Measurements from ENCODE around the gene GDAP1L1. TPM values are rescaled to one million over a fixed set of nuclear protein-coding genes. Genes with fewer than 3 reads are reported as not detected.

GDAP1L1 gene
- total RNA-seq, 2 donors from 2014 or later, result not detected

DNA sequence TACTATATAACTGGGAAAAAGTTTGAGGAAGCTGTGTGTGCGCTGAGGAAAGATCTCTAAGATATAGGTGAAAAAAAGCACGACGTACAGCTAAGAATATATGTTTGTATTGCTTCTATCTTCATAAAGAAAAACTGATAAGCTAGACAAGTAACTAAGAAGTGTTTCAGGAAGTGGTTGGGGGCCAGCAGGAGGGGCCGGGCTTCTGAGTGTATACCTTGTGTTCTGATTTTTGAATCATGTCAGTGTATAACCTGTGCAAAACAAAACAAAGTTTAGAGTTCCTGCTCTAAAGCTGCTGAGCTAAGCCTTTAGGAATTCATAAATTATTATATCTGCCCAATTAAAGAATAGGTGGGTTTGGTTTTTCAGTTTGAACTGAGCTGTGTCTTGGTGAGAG, 28.7 kb upstream of the GDAP1L1 start:
- TF ChIP-seq POLR2A (IDR thresholded peaks at IDR 0.05), result no peak
- TF ChIP-seq, protein P1, sequence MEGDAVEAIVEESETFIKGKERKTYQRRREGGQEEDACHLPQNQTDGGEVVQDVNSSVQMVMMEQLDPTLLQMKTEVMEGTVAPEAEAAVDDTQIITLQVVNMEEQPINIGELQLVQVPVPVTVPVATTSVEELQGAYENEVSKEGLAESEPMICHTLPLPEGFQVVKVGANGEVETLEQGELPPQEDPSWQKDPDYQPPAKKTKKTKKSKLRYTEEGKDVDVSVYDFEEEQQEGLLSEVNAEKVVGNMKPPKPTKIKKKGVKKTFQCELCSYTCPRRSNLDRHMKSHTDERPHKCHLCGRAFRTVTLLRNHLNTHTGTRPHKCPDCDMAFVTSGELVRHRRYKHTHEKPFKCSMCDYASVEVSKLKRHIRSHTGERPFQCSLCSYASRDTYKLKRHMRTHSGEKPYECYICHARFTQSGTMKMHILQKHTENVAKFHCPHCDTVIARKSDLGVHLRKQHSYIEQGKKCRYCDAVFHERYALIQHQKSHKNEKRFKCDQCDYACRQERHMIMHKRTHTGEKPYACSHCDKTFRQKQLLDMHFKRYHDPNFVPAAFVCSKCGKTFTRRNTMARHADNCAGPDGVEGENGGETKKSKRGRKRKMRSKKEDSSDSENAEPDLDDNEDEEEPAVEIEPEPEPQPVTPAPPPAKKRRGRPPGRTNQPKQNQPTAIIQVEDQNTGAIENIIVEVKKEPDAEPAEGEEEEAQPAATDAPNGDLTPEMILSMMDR (IDR thresholded peaks at IDR 0.05), result no peak
- Histone ChIP-seq H3K4me3 (no peak overlapping the region), H3K36me3 (replicated peaks in 1 of 2; ENCODE audit: insufficient read depth in 1 of 2, low read depth in 2 of 2) (no peaks in the 10 kb centered on the region), H3K4me1 (peaks cover 24% of the 10 kb centered on the region), H3K27ac (no peak overlapping the region), H3K9me3 (no peaks in the 10 kb centered on the region), H3K27me3 (no peaks in the 10 kb centered on the region)
- 44 to 56% methylated on average over 4 of the region's 4 CpGs for WGBS, 2 donors
- intact Hi-C loops (cut with DNase I), result loop anchor here (5.0 to 10.0 kb wide), 2 partner anchors 164 to 246 kb away; no protein-coding TSS in a partner anchor
- ATAC-seq, result no peak
- DNase-seq, result no peak

DNA sequence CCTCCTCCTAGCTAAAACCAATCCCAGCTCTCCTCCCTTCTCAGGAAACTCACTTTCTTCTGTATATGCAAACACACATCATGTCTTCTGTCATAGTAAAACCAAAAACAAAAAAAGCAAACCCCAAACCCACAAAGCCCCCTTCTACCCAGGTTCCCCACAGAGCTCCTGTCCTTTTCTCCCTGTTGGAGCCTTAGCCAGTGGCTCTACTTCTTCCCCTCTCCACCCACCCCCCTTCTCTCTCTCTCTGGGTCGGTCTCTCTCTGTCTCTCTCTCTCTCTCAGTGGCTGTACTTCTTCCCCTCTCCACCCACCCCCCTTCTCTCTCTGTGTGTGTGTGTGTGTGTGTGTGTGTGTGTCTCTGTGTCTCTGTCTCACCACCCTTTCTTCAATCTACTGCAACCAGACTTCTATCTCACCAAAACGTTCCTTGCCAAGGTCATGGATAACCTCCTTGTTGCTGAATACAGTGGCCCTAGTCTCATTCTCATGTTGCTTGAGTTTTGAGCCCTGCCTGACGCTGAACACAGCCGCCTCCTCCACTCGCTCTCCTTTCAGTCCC, 27.9 kb upstream of the GDAP1L1 start:
- 46 to 48% methylated on average over 5 of the region's 5 CpGs for WGBS, 2 donors
- intact Hi-C loops (cut with DNase I), result loop anchor here (5.0 to 10.0 kb wide), 2 partner anchors 163 to 246 kb away; no protein-coding TSS in a partner anchor
- no peak for ATAC-seq

DNA sequence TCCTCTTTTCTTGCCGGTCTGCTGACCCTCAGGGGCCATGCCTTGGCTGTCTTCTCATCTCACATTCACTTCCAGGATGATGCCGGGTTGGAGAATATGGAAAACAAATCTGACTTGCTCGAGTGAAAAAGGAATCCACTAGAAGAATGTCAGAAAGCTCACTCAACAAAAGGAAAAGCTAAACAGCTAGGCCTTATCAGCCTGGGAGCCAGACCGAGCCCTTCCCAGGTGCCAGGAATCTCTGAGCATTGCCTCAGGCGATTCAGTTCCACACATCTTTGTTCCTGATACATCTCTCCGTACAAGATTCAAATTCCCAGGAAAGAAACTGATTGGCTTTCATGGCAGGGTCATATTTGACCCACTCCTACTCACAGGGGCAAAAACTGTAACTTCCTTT, 27.3 kb upstream of the GDAP1L1 start:
- Histone ChIP-seq H3K27ac (no peak overlapping the region), H3K4me1 (peaks cover 24% of the 10 kb centered on the region), H3K9me3 (no peaks in the 10 kb centered on the region), H3K36me3 (replicated peaks in 1 of 2; ENCODE audit: insufficient read depth in 1 of 2, low read depth in 2 of 2) (no peaks in the 10 kb centered on the region), H3K27me3 (no peaks in the 10 kb centered on the region), H3K4me3 (no peak overlapping the region)
- 38% methylated on average over 6 of the region's 6 CpGs for WGBS, 2 donors
- ATAC-seq (no peak), DNase-seq (peak in 3 of 4 donors; percentile 23 to 25 (median 23))
- intact Hi-C loops (cut with DNase I), result loop anchor here (5.0 to 10.0 kb wide), 4 partner anchors 88 to 395 kb away; no protein-coding TSS in a partner anchor
- TF ChIP-seq POLR2A (IDR thresholded peaks at IDR 0.05), result no peak
- TF ChIP-seq, protein P1 (IDR thresholded peaks at IDR 0.05), result no peak

More for the DNA sequence above, 27.9 kb upstream of the GDAP1L1 start:
- no peaks in the 10 kb centered on the region for H3K27me3 ChIP-seq
- H3K4me1 ChIP-seq, result peaks cover 24% of the 10 kb centered on the region
- no peak for DNase-seq
- no peaks in the 10 kb centered on the region for H3K9me3 ChIP-seq
- H3K4me3 ChIP-seq, result no peak overlapping the region
- no peak overlapping the region for H3K27ac ChIP-seq
- TF ChIP-seq POLR2A (IDR thresholded peaks at IDR 0.05), result no peak
- TF ChIP-seq, protein P1 (IDR thresholded peaks at IDR 0.05), result no peak
- no peaks in the 10 kb centered on the region for H3K36me3 ChIP-seq (replicated peaks in 1 of 2; ENCODE audit: insufficient read depth in 1 of 2, low read depth in 2 of 2)

DNA sequence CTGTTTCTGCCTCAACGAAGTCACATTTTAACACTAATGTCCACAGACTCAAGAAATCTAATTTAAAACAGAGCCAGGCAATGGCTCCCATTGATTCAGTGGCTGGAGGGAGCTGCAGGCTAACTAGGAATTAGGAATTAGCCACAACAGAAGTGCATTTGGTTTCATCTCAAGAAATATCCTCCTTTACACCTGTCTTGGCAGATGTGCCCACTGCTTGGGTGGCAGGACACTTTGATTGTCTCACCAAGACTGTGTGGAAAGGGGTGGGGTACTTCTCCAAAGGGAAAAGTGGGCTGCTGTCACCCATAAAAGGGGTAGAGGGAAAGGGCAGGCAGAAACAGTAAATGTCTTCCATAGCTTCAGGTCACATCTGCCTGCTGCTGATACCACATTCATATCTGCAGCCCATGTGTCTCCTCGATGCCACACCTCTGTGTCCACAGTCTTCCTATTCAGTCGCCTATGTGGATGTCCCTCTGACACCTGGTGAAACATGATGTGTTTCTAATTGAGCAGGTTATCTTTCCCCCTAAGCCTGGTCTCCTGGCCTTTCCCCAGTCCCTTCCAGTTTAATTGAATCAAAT, 25.6 kb upstream of the GDAP1L1 start:
- TF ChIP-seq, protein P1 (IDR thresholded peaks at IDR 0.05), result no peak
- no peak for TF ChIP-seq POLR2A (IDR thresholded peaks at IDR 0.05)
- 83 to 96% methylated on average over 3 of the region's 3 CpGs for WGBS, 2 donors
- Histone ChIP-seq H3K9me3 (no peaks in the 10 kb centered on the region), H3K27me3 (no peaks in the 10 kb centered on the region), H3K27ac (no peak overlapping the region), H3K4me1 (peaks cover 24% of the 10 kb centered on the region), H3K4me3 (no peak overlapping the region), H3K36me3 (replicated peaks in 1 of 2; ENCODE audit: insufficient read depth in 1 of 2, low read depth in 2 of 2) (no peaks in the 10 kb centered on the region)
- intact Hi-C loops (cut with DNase I), result loop anchor here (5.0 to 10.0 kb wide), 2 partner anchors 86 to 393 kb away; no protein-coding TSS in a partner anchor
- ATAC-seq (no peak), DNase-seq (no peak)

Data from body of pancreas (tissue), 4 donors.